GM19372 (cell line): ENCODE results near the gene CDAN1.
"Not testable (repeated sequence)": the region's sequence is repeated elsewhere in the genome, so short reads cannot be mapped to it uniquely, and the experiment has no call there.

Experiments
- ATAC-seq: cut with Tn5 transposase; IDR thresholded peaks from one replicate; pipeline ENCODE4 v1.9.1; 2021; ENCODE audit warnings: mild to moderate bottlenecking, low read depth, moderate library complexity; ENCODE audit not compliant: unreplicated experiment

Gene CDAN1, protein sequence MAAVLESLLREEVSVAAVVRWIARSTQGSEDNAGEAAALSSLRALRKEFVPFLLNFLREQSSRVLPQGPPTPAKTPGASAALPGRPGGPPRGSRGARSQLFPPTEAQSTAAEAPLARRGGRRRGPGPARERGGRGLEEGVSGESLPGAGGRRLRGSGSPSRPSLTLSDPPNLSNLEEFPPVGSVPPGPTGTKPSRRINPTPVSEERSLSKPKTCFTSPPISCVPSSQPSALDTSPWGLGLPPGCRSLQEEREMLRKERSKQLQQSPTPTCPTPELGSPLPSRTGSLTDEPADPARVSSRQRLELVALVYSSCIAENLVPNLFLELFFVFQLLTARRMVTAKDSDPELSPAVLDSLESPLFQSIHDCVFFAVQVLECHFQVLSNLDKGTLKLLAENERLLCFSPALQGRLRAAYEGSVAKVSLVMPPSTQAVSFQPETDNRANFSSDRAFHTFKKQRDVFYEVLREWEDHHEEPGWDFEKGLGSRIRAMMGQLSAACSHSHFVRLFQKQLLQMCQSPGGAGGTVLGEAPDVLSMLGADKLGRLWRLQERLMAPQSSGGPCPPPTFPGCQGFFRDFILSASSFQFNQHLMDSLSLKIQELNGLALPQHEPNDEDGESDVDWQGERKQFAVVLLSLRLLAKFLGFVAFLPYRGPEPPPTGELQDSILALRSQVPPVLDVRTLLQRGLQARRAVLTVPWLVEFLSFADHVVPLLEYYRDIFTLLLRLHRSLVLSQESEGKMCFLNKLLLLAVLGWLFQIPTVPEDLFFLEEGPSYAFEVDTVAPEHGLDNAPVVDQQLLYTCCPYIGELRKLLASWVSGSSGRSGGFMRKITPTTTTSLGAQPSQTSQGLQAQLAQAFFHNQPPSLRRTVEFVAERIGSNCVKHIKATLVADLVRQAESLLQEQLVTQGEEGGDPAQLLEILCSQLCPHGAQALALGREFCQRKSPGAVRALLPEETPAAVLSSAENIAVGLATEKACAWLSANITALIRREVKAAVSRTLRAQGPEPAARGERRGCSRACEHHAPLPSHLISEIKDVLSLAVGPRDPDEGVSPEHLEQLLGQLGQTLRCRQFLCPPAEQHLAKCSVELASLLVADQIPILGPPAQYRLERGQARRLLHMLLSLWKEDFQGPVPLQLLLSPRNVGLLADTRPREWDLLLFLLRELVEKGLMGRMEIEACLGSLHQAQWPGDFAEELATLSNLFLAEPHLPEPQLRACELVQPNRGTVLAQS

DNA sequence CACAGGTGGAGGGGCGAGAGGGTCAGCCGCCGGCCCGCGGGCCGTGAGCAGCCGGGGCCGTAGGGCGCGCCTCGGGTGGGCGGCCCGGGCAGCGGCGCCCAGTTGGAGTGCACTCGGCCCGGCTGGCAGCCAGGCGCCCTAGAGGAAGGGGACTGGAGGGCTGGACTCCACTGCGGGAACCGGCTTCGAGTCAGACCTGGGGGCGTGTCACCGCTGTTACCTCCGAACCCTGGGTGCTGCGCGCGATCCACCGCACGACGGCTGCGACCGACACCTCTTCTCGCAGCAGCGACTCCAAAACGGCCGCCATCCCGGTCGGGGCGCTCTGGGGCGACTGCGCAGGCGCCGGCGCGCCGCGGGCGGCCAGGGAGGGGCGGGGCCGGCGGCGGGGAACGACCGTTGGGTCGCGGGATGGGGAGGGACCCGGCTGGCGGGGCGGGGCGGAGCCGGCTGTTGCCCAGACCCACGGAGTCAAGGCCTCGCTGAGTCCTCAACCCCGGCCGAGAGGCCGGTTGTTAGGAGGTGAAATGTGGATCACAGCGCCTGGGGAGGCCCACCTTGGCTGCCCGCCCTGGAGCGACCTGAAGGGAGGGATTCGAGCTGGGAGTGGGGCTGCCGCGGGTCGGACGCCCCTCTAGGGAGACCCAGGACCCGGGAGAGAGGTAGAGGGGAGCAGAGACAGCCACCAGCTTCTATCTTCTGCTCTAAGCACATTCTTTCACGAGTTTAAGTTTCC, at the start of gene CDAN1:
CDAN1 (minus strand) TSS at position 336 of the 736 bp plus-strand sequence; CDS start at position 310, 26 bp downstream.
- peak; percentile 78 for ATAC-seq

DNA sequence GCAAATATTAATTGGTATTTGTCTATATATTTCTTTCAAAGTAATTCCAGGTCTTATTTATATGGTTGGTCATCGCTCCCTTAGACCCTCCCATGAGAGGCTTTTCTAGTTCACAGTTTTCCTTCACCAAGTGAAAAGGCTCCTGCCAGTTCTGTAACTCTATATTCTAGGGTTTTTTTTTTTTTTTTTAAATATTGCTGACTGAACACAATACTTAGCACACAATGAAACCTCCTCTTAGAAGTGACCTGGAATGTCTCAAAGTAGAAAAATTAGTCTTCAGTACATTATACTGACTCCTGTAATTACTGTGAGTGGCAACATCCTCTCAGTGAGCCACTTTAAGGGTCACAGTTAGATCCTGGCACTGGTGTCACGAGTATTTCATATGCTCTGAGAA, 48.6 kb upstream of the CDAN1 start:
- no peak for ATAC-seq

DNA sequence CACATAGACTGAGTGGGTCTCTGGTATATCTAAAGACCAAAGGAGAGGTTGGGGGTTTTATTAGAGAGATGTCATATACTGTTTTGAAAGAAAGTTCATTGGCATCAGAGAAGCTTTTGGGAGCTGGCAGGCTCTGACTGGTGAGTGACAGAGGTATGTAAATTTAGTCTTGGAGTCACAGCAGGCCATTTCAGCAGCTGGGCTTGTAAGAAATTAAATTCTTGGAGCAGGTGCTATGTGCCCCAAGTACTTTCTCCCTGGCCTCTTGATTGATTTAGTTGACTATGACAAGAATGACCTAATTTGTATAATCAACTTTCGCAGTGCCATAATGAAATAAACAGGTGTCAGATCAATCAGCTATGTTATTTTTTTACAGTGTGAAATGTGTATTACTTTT, 47.8 kb upstream of the CDAN1 start:
- no peak for ATAC-seq

DNA sequence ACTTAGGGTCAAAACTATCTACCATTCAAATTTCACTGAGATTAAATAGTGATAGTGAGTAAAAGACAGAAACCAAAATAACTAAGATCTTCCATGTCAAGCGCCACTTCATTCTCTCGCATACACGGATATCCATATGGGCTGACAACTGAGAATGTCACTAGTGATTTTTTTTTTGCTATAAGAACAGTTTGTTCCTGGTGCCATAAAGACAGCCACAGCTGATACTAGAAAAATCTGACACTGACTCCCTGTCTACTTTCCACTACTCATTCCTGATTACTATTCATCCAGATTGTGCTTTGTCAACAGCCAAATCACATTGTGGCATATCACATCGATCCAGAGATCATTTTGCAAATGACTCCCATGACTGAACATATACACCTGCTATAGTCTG, 45.8 kb upstream of the CDAN1 start:
- no peak for ATAC-seq

DNA sequence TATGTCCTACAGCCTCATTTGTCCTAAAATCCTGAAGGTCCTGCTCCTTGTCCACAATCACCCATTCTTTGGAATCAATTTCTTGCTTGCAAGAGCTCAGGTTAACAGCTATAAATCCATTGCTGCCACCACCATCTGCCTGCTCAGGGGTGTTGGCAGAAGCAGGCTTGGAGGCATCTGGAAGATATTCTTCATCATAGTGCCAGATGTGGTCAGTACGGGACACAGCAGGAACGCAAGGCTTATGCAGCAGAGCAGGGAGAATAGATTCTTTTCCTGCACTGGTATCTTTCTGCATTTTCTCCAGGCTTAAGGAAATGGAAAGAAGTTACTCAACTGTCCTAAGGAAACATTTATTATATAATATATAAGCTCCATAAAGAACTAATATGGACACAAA, 38.5 kb upstream of the CDAN1 start:
- no peak for ATAC-seq

DNA sequence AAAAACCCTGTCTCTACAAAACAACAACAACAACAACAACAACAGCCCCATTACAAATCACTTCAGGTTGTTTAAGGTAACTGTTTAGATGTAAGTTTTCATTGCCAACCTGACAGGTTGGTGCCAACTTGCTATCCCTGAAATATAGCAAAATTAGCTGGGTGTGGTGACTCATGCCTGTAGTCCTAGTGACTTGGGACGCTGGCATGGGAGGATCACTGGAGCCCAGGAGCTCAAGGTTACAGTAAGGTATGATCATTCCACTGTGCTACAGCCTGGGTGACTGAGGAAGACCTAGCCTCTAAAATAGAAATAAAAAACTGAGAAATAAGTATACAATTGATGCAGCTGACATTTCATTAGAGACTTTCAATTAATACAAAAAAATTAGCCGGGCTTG, 36.0 kb upstream of the CDAN1 start:
- ATAC-seq: no peak

DNA sequence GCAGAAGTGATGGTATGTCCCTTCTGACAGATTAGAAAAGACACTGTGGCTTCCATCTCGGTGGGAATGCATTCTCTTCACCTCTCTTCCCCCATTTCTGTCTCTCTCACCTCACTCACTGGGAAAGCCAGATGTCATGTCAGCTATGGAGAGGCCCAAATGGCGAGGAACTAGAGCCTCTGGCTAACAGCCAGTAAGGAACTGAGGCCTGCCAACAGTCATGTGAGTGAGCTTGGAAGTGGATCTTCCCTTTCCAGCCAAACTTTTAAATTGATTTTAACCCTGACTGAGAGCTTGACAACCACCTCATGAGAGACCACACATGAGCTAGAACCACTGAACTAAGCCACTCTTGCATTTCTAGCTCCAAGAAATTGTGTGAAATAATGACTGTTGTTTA, 35.2 kb upstream of the CDAN1 start:
- no peak for ATAC-seq

DNA sequence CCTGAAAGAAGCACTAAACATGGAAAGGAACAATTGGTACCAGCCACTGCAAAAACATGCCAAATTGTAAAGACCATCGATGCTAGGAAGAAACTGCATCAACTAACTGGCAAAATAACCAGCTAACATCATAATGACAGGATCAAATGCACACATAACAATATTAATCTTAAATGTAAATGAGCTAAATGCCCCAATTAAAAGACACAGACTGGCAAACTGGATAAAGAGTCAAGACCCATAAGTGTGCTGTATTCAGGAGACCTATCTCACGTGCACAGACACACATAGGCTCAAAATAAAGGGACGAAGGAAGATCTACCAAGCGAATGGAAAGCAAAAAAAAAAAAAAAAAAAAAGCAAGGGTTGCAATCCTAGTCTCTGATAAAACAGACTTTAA, 29.2 kb upstream of the CDAN1 start:
- ATAC-seq: not testable (repeated sequence)

DNA sequence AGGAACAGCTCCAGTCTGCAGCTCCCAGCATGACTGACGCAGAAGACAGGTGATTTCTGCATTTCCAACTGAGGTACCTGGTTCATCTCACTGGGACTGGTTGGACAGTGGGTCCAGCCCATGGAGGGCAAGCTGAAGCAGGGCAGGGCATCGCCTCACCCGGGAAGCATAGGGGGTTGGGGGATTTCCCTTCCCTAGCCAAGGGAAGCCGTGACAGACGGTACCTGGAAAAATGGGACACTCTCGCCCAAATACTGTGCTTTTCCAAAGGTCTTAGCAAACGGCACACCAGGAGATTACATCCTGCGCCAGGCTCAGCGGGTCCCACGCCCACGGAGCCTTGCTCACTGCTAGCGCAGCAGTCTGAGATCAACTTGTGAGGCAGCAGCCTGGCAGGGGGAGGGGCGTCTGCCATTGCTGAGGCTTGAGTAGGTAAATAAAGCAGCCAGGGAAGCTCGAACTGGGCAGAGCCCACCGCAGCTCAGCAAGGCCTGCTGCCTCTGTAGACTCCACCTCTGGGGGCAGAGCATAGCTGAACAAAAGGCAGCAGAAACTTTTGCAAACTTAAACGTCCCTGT, 27.3 kb upstream of the CDAN1 start:
- not testable (repeated sequence) for ATAC-seq

DNA sequence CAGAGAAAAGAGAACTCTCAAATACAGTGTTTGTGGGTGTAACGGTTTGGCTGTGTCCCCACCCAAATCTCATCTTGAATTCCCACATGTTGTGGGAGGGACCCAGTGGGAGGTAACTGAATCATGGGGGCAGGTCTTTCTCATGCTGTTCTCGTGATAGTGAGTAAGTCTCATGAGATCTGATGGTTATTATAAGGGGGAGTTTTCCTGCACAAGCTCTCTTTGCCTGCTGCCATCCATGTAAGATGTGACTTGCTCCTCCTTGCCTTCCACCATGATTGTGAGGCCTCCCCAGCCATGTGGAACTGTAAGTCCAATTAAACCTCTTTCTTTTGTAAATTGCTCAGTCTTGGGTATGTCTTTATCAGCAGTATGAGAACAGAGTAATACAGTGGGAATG, 24.9 kb upstream of the CDAN1 start:
- not testable (repeated sequence) for ATAC-seq

DNA sequence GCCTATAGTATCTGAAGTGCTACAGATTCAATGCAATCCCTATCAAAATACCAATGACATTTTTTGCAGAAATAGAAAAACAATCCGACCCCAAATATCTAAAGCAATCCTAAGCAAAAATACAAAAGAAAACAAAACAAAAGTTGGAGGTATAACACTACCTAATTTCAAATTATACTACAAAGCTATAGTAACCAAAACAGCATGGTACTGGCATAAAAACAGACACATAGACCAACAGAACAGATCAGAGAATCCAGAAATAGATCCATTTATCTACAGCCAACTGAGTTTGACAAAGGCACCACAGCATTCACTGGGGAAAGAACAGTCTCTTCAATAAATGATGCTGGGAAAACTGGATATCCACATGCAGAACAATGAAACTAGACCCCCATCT, 23.8 kb upstream of the CDAN1 start:
- ATAC-seq: no peak

DNA sequence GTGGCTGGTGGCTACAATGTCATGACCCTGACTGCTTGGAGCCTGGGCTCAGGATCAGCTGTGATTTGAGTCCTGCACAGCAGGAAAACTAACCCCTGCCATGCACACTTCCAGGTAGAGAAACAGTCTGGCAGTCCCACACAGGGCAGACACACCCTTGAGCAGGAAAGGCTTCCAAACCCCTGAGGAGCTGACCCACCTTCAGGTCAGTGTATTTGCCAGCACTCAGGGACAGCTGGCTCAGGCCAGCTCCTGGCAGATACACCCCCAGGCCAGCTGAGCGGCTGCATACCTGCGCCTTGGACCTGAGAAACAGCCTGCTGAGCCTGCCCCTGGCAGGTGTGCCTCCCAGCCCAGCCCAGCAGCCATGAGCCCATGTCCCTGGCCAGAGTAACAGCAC, 22.2 kb upstream of the CDAN1 start:
- no peak for ATAC-seq

DNA sequence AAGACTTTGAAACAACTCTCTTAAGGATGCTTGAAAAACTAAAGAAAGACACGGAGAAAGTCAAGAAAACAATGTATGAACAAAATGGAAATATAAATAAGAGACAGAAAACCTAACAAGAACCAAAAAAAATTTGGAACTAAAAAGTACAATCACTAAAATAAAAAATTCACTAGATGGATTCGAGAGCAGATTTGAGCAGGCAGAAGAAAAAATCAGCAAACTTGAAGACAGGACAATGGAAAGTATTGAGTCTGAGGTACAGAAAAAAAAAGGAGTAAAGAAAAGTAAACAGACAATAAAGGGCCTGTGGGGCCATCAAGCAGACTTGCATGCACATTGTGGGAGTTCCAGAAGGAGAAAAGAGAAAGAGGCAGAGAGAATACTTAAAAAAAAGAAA, 13.4 kb upstream of the CDAN1 start:
- ATAC-seq: no peak

DNA sequence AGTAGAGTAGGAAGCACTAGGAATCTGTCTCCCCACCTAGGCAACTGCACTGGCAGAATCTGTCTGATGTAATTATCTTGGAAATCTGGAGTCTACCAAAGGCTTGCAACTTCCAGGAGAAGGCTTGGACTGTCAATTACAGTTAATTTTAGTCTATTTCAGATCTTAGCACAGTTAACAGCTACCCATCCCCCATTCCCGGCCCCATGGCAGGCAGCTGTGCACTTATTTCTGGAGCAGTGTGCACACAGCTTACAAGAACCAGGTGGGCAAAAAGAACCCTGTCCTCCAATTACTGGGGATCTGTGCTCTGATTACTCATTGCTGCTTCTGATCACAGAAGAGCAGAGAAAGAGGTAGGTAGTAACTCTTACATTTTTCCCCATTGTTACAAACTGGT, 12.3 kb upstream of the CDAN1 start:
- ATAC-seq: no peak

DNA sequence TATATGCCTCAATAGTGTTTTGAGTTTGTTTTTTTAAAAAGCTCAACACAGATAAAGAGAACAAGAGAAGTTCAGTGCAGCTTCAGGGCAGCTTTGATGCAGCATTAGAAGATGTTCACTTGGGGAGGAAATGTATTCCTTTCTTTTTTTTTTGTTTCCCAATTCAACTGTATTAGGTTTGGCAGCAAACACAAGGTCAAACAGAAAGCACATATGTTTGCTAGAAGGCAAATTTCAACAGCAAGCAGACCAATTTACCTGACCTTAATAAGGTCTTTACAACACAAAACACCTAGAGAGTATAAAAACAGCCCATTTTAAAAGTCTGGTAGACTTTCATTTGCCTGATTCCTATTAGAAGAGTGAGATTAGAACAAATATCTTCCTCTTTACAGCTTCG, 7.3 kb upstream of the CDAN1 start:
- no peak for ATAC-seq

DNA sequence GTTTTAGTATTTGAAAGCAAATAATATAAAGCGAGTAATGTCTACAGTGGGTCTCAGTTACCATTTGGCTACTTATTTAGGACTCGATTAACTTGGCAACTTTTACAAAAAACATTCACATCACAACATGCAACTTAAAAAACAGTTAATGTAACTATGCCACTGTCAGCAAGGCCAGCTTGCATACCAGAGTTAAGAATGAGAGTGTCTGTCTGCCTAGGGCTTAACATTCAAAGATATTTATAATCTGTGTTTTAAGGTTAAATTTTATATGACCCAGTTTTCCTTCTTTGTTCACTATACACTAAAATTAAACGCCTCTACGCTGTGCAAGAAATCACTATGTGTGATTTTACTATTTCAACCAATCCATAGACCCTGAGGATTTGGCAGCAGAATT, 5.2 kb upstream of the CDAN1 start:
- no peak for ATAC-seq

DNA sequence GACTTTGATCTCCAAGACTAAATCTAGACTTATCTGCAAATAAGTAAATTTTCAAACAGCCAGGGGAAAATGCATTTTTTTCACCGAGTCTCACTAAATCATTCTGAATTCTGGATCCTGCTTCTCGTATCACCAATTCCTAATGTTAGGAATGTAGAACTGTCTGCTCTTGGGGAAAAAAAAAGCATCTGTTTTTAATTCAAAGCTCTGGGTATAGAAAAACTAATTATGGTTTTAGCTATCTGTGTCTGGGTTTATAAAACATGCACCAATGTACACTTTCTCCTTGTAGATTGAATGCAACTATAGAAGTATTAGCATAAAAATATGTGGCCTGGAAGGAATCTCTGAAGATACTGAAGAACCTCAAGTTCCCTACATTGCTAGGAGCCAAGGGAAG, 4.8 kb upstream of the CDAN1 start:
- ATAC-seq: no peak

DNA sequence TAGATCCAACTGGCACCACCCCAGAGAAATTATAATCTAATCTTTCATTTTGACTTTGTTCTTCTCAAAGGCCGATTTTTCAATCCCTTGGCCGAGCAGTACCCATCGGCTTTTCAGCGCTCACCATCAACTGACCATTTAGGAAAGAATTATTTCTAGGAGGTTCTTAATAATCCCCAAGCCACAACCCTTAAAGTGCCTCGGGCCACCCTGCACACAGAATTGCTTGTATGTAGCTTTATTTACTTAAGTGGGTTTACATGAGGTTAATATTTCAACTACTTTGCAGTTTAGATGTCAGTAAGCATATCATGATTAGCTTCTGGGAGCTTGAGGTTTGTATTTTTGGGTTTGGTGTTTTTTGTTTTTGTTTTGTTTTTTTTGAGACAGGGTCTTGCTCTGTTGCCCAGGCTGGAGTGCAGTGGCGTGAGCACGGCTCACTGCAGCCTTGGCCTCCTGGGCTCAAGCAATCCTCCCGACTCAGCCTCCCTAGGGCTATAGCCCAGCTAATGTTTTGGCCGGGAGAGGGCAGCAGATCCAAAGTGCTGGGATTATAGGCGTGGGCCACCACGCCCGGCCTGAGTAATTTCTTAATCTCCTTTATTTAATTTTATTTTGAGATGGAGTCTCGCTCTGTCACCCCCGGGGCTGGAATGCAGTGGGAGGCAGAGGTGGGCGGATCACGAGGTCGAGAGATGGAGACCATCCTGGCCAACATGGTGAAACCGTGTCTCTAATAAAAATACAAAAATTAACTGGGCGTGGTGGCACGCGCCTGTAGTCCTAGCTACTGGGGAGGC, 801 bp upstream of the CDAN1 start:
- ATAC-seq: no peak

DNA sequence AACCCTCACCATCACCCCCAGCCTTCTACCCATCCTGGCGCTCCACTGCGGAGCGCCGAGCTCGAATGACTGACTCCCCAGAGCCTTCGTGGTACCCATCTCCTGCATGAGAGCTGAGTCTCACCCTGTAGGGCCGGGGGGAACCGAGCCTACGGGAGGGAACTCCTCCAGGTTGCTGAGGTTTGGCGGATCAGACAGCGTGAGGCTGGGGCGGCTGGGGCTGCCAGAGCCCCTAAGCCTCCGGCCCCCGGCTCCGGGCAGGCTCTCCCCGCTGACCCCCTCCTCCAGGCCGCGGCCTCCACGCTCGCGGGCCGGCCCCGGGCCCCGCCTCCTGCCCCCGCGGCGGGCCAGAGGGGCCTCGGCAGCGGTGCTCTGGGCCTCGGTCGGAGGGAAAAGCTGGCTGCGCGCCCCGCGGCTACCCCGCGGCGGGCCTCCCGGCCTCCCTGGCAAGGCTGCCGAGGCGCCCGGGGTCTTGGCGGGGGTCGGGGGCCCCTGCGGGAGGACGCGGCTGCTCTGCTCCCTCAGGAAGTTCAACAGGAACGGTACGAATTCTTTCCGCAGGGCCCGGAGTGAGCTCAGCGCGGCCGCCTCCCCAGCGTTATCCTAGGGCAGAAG, 643 bp downstream of the CDAN1 start:
- ATAC-seq: peak; percentile 31
